D721Med (cell line): Measurements from ENCODE around the gene TMEM150A.
A peak's percentile ranks its signal among the peaks of the same experiment; 100 is the strongest.
"Not testable (repeated sequence)": the region's sequence is repeated elsewhere in the genome, so short reads cannot be mapped to it uniquely, and the experiment has no call there.

Experiments used
- DNase-seq: peaks from one replicate; pipeline ENCODE4 v3.0.0; 2011; ENCODE audit warnings: low spot score; ENCODE audit not compliant: insufficient read length
- FAIRE-seq: peaks from 2 replicates; lab custom pipeline; 2011; peaks lifted over from hg19 to GRCh38; lab: Jason Lieb, UNC
- TF ChIP-seq, protein P1 (sequence below): IDR thresholded peaks from 2 replicates; pipeline ENCODE4 v1.5.1; 2012; ENCODE audit warnings: mild to moderate bottlenecking, control low read depth; ENCODE audit not compliant: insufficient read depth; ENCODE audit errors: missing control alignments

The TMEM150A gene

GRCh38 chr2:85596486-85597143, 5.9 kb downstream of the TMEM150A start:
- TF ChIP-seq, protein P1, sequence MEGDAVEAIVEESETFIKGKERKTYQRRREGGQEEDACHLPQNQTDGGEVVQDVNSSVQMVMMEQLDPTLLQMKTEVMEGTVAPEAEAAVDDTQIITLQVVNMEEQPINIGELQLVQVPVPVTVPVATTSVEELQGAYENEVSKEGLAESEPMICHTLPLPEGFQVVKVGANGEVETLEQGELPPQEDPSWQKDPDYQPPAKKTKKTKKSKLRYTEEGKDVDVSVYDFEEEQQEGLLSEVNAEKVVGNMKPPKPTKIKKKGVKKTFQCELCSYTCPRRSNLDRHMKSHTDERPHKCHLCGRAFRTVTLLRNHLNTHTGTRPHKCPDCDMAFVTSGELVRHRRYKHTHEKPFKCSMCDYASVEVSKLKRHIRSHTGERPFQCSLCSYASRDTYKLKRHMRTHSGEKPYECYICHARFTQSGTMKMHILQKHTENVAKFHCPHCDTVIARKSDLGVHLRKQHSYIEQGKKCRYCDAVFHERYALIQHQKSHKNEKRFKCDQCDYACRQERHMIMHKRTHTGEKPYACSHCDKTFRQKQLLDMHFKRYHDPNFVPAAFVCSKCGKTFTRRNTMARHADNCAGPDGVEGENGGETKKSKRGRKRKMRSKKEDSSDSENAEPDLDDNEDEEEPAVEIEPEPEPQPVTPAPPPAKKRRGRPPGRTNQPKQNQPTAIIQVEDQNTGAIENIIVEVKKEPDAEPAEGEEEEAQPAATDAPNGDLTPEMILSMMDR: no peak
- no peak for DNase-seq
- FAIRE-seq: no peak

DNA sequence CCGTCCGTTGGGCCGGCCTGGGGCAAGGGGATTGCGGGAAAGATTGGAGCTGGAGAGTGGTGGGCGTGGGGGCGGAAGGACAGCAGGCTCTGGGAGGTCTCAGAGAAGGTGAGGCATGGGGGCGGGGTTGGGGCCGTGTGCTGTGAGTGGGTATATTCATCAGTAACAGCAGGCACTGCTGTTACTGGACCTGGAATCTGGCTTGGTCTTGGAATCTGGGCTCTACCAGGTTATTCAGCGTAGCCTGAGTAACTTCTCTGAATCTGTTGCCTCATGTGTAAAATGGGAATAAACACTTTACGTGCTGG, 6.5 kb downstream of the TMEM150A start:
- no peak for FAIRE-seq
- no peak for DNase-seq
- TF ChIP-seq, protein P1: no peak

DNA sequence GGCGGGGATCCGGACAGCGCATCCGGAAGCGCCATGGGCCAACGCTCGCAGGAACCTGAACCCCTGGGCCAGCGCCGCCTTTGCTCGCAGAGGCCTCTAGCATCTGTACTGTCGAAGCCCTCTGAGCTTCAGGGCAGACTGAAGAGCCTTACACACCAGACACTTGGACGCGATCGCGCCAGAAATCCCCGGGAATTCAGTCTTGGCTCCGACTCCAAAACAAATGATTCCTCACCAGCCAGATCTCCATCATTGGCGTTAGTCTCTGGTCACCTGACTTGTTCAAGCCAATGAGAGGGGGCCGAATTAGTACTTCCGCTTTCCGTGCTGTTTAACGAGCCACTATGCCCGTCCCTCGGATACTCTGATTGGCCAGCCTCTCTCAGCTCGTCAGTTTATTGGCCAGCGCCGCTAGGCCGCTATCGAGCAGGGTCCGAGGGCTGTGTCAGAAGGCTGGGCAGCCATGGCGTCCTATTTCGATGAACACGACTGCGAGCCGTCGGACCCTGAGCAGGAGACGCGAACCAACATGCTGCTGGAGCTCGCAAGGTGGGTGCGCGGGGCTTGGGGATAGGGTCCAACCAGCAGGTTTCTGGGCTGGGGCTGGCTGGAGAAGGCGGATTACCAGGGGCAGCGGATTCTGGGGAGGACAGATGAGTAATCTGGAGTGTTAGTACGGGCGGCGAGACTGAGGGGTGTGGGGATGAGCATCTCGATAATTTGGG, 7.0 kb downstream of the TMEM150A start, which contains the start of gene RNF181:
TSS of gene RNF181 (plus strand) at position 445 of the 725 bp plus-strand sequence. CDS start at position 464, 19 bp downstream.
- DNase-seq: peak; percentile 99
- peak; percentile 82 for FAIRE-seq
- TF ChIP-seq, protein P1: no peak

GRCh38 chr2:85594715-85595300, 7.7 kb downstream of the TMEM150A start:
- FAIRE-seq (no peak), DNase-seq (no peak)
- TF ChIP-seq, protein P1: no peak

DNA sequence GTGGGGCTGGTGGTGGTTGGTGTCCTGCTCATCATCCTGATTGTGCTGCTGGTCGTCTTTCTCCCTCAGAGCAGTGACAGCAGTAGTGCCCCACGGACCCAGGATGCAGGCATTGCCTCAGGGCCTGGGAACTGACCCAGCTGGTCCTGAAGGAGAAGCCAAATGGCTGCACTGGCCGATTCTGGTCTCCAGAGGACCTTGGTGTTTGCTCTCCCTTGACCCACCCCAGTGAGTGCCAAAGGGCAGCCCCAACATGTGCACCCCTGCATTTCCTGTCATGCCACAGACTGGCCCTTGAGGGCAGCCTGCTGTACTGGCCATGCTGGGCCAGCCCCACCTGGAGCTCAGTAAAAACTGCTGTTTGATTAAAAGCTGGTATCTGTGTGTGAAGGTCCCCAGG, 9.5 kb downstream of the TMEM150A start:
- no peak for FAIRE-seq
- no peak for DNase-seq
- TF ChIP-seq, protein P1: no peak

DNA sequence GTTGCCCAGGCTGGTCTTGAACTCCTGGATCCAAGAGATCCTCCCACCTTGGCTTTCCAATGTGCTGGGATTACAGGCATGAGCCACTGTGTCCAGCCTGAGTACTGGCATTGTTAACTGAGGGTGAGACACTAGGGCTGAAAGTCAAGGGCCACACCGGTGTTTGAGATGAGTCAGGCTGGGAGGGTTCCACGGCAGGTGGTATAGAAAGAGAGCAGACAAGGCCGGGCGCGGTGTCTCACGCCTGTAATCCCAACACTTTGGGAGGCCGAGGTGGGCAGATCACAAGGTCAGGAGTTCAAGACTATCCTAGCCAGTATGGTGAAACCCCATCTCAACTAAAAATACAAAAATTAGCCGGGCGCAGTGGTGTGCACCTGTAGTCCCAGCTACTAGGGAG, 10.2 kb downstream of the TMEM150A start:
- DNase-seq, FAIRE-seq: not testable (repeated sequence)

DNA sequence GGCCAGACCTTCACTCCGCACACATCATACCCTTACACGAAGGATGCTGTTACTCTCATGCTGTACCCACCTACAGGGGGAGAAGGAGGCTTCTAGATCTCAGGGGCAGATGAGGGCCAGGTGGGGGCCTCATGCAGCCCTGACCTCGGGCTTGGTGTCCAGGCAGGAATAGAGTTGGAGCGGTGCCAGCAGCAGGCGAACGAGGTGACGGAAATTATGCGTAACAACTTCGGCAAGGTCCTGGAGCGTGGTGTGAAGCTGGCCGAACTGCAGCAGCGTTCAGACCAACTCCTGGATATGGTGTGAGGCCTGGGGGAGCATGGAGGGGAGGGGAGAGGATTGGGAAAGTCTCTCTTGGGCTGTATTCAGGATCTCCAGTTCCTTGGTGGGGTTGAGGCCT, 10.9 kb downstream of the TMEM150A start:
- no peak for FAIRE-seq
- no peak for DNase-seq
- TF ChIP-seq, protein P1: no peak
